Gastroesophageal sphincter (tissue), 4 donors: ENCODE results near the gene TMEM255A. TPM values are rescaled to one million over a fixed set of nuclear protein-coding genes. Genes with fewer than 3 reads are reported as not detected.

Experiments
- ATAC-seq: fragments of 150-250 bp; one replicate; pipeline ENCODE4 v1.9.1; 2016; ENCODE audit warnings: mild to moderate bottlenecking, moderate library complexity
- H3K27ac ChIP-seq, 4 donors: fragments of 200-600 bp; sonication (generic) in 3 of 4; 1 replicate in 3 of 4; 2 replicates in 1 of 4; pipeline ENCODE4 v1.5.1; 2016 to 2019
- H3K27me3 ChIP-seq: fragments of 200-600 bp; sonication (generic); one replicate; pipeline ENCODE4 v1.5.1; 2019
- H3K36me3 ChIP-seq, 2 donors: fragments of 200-600 bp; sonication (generic); one replicate each; pipeline ENCODE4 v1.5.1; 2019; ENCODE audit warnings: control low read depth in 1 of 2
- H3K4me1 ChIP-seq, 3 donors: fragments of 200-600 bp; sonication (generic); 1 replicate in 2 of 3; 2 replicates in 1 of 3; pipeline ENCODE4 v1.5.1; 2016 to 2019; ENCODE audit warnings: control low read depth in 2 of 3
- H3K4me3 ChIP-seq, 2 donors: fragments of 200-600 bp; sonication (generic); one replicate each; pipeline ENCODE4 v1.5.1; 2019; ENCODE audit warnings: mild to moderate bottlenecking in 1 of 2, moderate library complexity in 1 of 2
- H3K9me3 ChIP-seq, 3 donors: fragments of 200-600 bp; sonication (generic); one replicate each; pipeline ENCODE4 v1.5.1; 2017 to 2019; ENCODE audit warnings: control low read depth in 2 of 3
- EP300 ChIP-seq: sonication (generic); formaldehyde crosslinking; IDR thresholded peaks from one replicate; pipeline ENCODE4 v1.6.1; 2017; ENCODE audit warnings: antibody characterized with exemption, mild to moderate bottlenecking
- POLR2A ChIP-seq, 2 donors: fragments of 450-650 bp; IDR thresholded peaks; one replicate each; pipeline ENCODE4 v1.6.1; 2017; ENCODE audit warnings: antibody characterized with exemption in 2 of 2, mild to moderate bottlenecking in 2 of 2, moderate library complexity in 1 of 2
- POLR2AphosphoS5 ChIP-seq: sonication (generic); formaldehyde crosslinking; IDR thresholded peaks from one replicate; pipeline ENCODE4 v1.6.1; 2017; ENCODE audit warnings: antibody characterized with exemption
- WGBS, 2 donors: methylation state at CpG; one replicate each; pipeline ENCODE4 v1.1.5; 2018; ENCODE audit warnings: low coverage in 1 of 2; 5-methylcytosine and 5-hydroxymethylcytosine counted together
- total RNA-seq, 4 donors: library from RNA; depleted of rRNA; stranded (reverse); fragments of >200 nt; gene quantifications; one replicate each; pipeline ENCODE4 v1.1.0, GENCODE V29; 2016
- TF ChIP-seq, protein P1 (sequence below), 4 experiments: fragments of 200-600 bp in 2 of 4; fragments of 450-650 bp in 2 of 4; sonication (generic) in 1 of 4; IDR thresholded peaks; one replicate each; pipeline ENCODE4 v1.5.1; 2017 to 2019; ENCODE audit warnings: antibody characterized with exemption in 4 of 4, mild to moderate bottlenecking in 2 of 4, moderate library complexity in 2 of 4

The TMEM255A gene
- total RNA-seq, 4 donors from 2014 or later, result 0.16 to 8.9 (median 4.1) TPM

DNA sequence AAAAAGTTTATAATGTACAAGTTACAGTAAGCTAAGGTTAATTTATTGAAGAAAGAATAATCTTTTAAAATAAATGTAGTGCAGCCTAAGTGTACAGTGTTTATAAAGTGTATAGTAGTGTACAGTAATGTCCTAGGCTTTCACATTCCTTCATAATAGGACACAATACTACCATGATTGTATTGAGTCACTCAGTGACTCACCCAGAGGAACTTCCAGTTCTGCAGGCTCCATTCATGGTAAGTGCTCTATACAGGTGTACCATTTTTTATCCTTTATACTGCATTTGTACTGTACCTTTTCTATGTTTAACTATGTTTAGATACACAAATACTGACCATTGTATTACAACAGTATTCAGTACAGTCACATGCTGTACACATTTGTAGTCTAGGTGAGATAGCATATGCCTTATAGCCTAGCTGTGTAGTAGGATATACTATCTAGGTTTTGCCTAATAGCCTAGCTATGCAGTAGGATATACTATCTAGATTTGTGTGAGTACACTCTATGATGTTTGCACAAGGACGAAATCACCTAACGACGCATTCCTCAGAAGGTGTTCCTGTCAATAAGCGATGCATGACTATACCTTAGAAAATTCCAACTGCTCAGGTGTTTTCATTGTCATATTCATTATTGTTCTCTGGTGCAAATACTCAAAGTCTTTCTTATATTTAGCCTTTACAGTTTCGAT lies 5.5 kb upstream of the TMEM255A start:
- Histone ChIP-seq H3K27me3 (peaks cover 23% of the 10 kb centered on the region), H3K9me3 (no peaks in the 10 kb centered on the region), H3K4me1 (no peaks in the 10 kb centered on the region), H3K27ac (no peak overlapping the region), H3K4me3 (no peak overlapping the region), H3K36me3 (no peaks in the 10 kb centered on the region)
- no peak for TF ChIP-seq EP300
- TF ChIP-seq POLR2AphosphoS5, result no peak
- TF ChIP-seq, protein P1, sequence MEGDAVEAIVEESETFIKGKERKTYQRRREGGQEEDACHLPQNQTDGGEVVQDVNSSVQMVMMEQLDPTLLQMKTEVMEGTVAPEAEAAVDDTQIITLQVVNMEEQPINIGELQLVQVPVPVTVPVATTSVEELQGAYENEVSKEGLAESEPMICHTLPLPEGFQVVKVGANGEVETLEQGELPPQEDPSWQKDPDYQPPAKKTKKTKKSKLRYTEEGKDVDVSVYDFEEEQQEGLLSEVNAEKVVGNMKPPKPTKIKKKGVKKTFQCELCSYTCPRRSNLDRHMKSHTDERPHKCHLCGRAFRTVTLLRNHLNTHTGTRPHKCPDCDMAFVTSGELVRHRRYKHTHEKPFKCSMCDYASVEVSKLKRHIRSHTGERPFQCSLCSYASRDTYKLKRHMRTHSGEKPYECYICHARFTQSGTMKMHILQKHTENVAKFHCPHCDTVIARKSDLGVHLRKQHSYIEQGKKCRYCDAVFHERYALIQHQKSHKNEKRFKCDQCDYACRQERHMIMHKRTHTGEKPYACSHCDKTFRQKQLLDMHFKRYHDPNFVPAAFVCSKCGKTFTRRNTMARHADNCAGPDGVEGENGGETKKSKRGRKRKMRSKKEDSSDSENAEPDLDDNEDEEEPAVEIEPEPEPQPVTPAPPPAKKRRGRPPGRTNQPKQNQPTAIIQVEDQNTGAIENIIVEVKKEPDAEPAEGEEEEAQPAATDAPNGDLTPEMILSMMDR (IDR thresholded peaks at IDR 0.05), result no peak
- no peak for TF ChIP-seq POLR2A (IDR thresholded peaks at IDR 0.05)
- WGBS, 2 donors, result 69 to 70% methylated on average over 4 of the region's 5 CpGs
- no peak for ATAC-seq

DNA sequence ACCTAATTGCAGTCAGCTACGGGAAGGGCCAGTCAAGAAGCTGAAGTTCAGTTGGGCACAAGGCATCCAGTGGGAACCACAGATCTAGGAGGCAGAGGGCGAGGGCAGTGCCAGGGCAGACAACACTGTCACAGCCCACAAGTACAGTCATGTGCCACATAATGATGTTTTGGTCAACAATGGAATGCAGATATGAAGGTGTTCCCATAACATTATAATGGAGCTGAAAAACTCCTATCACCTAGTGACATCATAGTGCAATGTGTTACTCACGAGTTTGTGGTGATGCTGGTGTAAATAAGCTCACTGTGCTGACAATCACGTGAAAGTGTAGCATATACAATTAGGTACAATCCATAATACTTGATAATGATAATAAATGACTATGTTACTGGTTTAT lies 4.5 kb upstream of the TMEM255A start:
- H3K4me1 ChIP-seq, result peaks cover 0 to 7% (median 0%) of the 10 kb centered on the region in 3 donors
- no peak overlapping the region for H3K4me3 ChIP-seq
- H3K27ac ChIP-seq, result no peak overlapping the region
- no peak for ATAC-seq
- no peaks in the 10 kb centered on the region for H3K36me3 ChIP-seq
- WGBS, 2 donors, result 15 to 51% methylated on average over 2 to 3 of the region's 4 CpGs
- no peaks in the 10 kb centered on the region for H3K9me3 ChIP-seq
- peaks cover 30% of the 10 kb centered on the region for H3K27me3 ChIP-seq
- TF ChIP-seq, protein P1 (IDR thresholded peaks at IDR 0.05), result no peak
- TF ChIP-seq POLR2AphosphoS5 (no peak), POLR2A (IDR thresholded peaks at IDR 0.05) (no peak), EP300 (no peak)

DNA sequence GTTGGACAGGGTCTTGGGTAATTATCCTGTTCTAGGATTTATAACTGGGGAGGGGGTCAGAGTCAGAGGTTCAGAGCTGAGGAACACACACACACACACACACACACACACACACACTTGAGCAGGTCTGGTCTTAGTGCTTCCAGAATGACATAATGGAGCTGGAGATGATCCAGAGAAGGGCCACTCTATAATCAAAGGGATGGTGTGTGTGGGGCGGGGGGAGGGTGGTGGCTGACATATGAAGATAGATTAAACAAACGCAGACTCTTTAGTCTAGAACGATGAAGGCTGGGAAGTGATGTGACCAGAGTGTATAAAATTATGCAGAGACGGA lies 434 bp upstream of the TMEM255A start:
- TF ChIP-seq, protein P1 (IDR thresholded peaks at IDR 0.05), result no peak
- TF ChIP-seq POLR2AphosphoS5 (no peak), EP300 (no peak), POLR2A (IDR thresholded peaks at IDR 0.05) (no peak)
- no peak overlapping the region for H3K27ac ChIP-seq

DNA sequence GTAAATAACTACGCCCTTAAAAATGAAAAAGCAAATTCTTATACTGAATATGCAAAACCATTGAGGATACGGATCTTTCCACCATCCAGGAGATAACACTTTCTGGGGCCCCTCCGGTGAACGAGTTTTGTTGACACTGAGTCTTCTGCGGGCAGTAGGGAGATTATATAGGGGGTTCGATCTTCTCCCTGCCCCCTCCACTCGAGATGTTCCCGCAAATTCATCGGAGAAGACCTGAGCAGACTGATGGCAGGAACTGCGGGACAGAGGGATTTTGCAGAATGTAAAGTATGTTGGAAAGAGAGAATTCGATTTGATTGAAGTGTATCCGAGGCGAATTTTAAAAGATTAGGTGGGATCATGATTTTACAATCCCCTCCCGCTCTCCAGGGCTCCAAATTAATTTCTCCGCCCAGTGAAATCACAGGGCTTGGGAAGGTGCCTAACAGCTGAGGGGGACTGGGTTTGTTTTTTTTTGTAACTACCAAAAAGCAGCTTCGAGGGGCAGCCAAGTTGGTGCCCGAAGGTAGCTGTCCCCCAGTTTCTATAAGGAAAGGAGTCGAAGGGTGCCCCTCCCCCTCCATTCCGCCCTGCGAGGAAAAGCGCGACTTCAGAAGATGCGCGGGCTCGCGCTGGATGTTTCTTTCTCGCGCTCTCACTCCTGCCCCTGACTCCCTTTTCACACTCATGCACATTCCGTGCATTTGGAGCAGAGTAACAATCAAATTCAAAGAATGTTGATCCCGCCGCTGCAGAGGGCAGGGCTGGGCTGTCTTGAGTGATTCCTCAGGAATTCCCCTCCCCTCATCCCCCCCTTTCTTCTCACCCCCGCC lies 1.2 kb downstream of the TMEM255A start:
- no peaks in the 10 kb centered on the region for H3K9me3 ChIP-seq
- H3K4me3 ChIP-seq, result peak overlapping the region; percentile 11 to 47
- no peaks in the 10 kb centered on the region for H3K36me3 ChIP-seq
- TF ChIP-seq, protein P1 (IDR thresholded peaks at IDR 0.05), result no peak
- TF ChIP-seq EP300 (no peak), POLR2A (IDR thresholded peaks at IDR 0.05) (no peak), POLR2AphosphoS5 (no peak)
- H3K27ac ChIP-seq, result no peak overlapping the region
- ATAC-seq, result no peak
- 0 to 21% methylated on average over 5 to 19 of the region's 32 CpGs for WGBS, 2 donors
- H3K27me3 ChIP-seq, result peaks cover 53% of the 10 kb centered on the region
- H3K4me1 ChIP-seq, result peaks cover 0 to 31% (median 4%) of the 10 kb centered on the region in 3 donors

More for the DNA sequence above, 434 bp upstream of the TMEM255A start:
- ATAC-seq, result no peak
- 28 to 50% methylated on average over 2 to 4 of the region's 4 CpGs for WGBS, 2 donors
- Histone ChIP-seq H3K27me3 (peaks cover 49% of the 10 kb centered on the region), H3K4me3 (no peak overlapping the region), H3K9me3 (no peaks in the 10 kb centered on the region), H3K36me3 (no peaks in the 10 kb centered on the region), H3K4me1 (peaks cover 0 to 31% (median 4%) of the 10 kb centered on the region in 3 donors)
